ENCODE results near the gene PRR14. TPM values are rescaled to one million over a fixed set of nuclear protein-coding genes. Genes with fewer than 3 reads are reported as not detected.

Gene PRR14
- total RNA-seq, 1 donor from 2014 or later, result 45.3 TPM

DNA sequence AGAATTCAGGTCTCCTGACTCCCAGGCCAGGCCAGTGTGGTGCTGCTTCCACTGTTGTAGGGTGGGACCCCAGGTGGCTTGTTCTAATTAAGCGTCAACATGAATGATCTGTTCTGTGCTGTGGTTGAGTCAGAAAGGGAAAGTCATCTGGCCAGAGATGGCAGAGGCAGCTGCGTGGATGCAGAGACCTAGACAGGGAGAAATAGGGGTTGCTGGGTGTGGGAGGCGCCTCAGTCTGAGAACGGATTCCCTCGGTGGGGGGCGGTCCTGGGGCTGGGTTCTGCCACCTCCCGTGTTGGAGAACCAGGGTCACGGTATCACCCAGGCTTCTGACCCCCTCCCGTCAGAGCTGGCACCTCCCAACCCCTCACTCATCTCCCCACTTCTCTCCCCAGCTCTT lies 13.1 kb downstream of the PRR14 start:
- no peaks in the 10 kb centered on the region for H3K9me3 Mint-ChIP-seq (ENCODE audit: unreplicated experiment)
- no peak for DNase-seq (ENCODE audit: low spot score)
- no peak overlapping the region for H3K27ac Mint-ChIP-seq (ENCODE audit: unreplicated experiment)
- H3K27me3 Mint-ChIP-seq (ENCODE audit: unreplicated experiment), result peaks cover 8% of the 10 kb centered on the region
- H3K4me1 Mint-ChIP-seq (ENCODE audit: unreplicated experiment), result peaks cover 18% of the 10 kb centered on the region
- H3K4me3 Mint-ChIP-seq (ENCODE audit: unreplicated experiment), result peak overlapping the region; percentile 26
- TF ChIP-seq, protein P1, sequence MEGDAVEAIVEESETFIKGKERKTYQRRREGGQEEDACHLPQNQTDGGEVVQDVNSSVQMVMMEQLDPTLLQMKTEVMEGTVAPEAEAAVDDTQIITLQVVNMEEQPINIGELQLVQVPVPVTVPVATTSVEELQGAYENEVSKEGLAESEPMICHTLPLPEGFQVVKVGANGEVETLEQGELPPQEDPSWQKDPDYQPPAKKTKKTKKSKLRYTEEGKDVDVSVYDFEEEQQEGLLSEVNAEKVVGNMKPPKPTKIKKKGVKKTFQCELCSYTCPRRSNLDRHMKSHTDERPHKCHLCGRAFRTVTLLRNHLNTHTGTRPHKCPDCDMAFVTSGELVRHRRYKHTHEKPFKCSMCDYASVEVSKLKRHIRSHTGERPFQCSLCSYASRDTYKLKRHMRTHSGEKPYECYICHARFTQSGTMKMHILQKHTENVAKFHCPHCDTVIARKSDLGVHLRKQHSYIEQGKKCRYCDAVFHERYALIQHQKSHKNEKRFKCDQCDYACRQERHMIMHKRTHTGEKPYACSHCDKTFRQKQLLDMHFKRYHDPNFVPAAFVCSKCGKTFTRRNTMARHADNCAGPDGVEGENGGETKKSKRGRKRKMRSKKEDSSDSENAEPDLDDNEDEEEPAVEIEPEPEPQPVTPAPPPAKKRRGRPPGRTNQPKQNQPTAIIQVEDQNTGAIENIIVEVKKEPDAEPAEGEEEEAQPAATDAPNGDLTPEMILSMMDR (IDR thresholded peaks at IDR 0.05; ENCODE audit: unreplicated experiment), result no peak
- H3K36me3 Mint-ChIP-seq (ENCODE audit: low read depth, unreplicated experiment), result peaks cover 47% of the 10 kb centered on the region

GRCh38 chr16:30664616-30665109 lies 13.9 kb downstream of the PRR14 start:
- H3K4me1 Mint-ChIP-seq (ENCODE audit: unreplicated experiment), result peaks cover 18% of the 10 kb centered on the region
- peaks cover 7% of the 10 kb centered on the region for H3K27me3 Mint-ChIP-seq (ENCODE audit: unreplicated experiment)
- H3K4me3 Mint-ChIP-seq (ENCODE audit: unreplicated experiment), result no peak overlapping the region
- no peak for DNase-seq (ENCODE audit: low spot score)
- TF ChIP-seq, protein P1 (IDR thresholded peaks at IDR 0.05; ENCODE audit: unreplicated experiment), result no peak
- H3K36me3 Mint-ChIP-seq (ENCODE audit: low read depth, unreplicated experiment), result peaks cover 47% of the 10 kb centered on the region
- H3K27ac Mint-ChIP-seq (ENCODE audit: unreplicated experiment), result peak overlapping the region; percentile 10
- H3K9me3 Mint-ChIP-seq (ENCODE audit: unreplicated experiment), result no peaks in the 10 kb centered on the region

DNA sequence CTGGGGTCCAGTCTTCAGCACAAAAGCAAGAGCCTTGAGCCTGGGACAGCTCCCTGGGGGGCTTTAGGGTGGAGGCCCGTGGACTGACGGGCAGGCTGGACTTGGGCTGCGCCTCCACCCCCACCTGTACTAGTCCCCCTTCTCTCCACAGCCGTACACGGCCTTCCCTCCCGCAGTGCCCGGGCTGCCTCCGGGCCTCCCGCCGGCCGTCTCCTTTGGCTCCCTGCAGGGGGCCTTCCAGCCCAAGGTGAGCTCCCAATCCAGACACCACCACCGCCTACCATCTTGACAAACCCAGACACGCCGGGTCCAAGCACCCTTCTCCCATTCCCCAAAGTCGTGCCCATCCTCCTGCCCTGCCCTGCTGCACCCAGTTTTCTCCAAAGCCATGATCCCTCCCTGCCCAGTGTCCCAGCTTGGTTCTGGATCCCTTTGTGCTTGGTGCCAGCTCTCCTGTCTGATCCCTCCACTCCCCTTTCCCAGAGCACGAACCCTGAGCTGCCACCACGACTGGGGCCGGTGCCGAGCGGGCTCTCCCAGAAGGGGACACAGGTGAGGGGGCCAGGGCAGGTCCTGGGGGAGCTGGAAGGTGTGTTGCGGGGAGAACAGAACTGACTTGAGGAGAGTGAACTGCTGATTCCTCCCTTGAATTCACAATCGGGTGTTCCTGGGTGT lies 14.5 kb downstream of the PRR14 start:
- Mint-ChIP-seq H3K36me3 (ENCODE audit: low read depth, unreplicated experiment) (peaks cover 47% of the 10 kb centered on the region), H3K27me3 (ENCODE audit: unreplicated experiment) (peaks cover 7% of the 10 kb centered on the region), H3K27ac (ENCODE audit: unreplicated experiment) (no peak overlapping the region), H3K4me3 (ENCODE audit: unreplicated experiment) (no peak overlapping the region), H3K9me3 (ENCODE audit: unreplicated experiment) (no peaks in the 10 kb centered on the region), H3K4me1 (ENCODE audit: unreplicated experiment) (peaks cover 18% of the 10 kb centered on the region)
- no peak for DNase-seq (ENCODE audit: low spot score)
- TF ChIP-seq, protein P1 (IDR thresholded peaks at IDR 0.05; ENCODE audit: unreplicated experiment), result no peak

DNA sequence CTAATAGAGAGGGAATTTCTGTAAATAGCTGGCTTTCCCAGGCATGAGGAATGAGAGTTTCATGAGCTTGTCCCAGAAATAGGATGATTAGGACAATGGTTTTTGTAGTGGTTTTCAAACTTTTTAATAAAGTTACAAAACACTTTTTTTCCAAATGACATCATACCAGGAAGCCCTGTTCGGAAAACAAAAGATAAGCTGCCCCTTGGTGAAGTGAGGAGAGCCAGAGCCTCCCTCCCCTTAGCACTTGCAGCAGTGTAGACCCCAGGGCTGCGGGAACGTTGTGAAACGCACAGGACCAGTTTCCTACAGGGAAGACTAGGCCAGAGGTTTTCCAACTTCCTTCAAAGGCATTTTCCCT lies 15.1 kb downstream of the PRR14 start:
- H3K9me3 Mint-ChIP-seq (ENCODE audit: unreplicated experiment), result no peaks in the 10 kb centered on the region
- peaks cover 12% of the 10 kb centered on the region for H3K4me1 Mint-ChIP-seq (ENCODE audit: unreplicated experiment)
- H3K36me3 Mint-ChIP-seq (ENCODE audit: low read depth, unreplicated experiment), result peaks cover 44% of the 10 kb centered on the region
- TF ChIP-seq, protein P1 (IDR thresholded peaks at IDR 0.05; ENCODE audit: unreplicated experiment), result no peak
- DNase-seq (ENCODE audit: low spot score), result no peak
- peaks cover 6% of the 10 kb centered on the region for H3K27me3 Mint-ChIP-seq (ENCODE audit: unreplicated experiment)
- no peak overlapping the region for H3K27ac Mint-ChIP-seq (ENCODE audit: unreplicated experiment)
- no peak overlapping the region for H3K4me3 Mint-ChIP-seq (ENCODE audit: unreplicated experiment)

DNA sequence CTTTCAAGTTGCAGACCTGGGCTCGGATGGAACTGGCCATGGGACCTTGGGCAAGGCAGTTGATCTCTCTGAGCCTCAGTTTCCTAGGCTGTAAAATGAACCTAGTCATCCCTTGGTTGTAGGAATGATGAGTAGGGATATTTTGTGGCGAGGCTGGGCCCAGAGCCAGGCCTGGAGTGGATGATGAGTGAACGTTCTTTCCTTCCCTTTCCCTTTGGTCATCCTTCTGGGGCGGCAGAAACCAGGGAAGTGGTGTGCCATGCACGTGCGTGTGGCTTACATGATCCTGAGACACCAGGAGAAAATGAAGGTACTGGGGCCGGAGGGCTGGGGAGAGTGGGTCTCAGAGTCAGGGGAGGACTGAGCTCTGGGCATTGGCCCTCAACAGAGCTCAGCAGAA lies 15.9 kb downstream of the PRR14 start:
- Mint-ChIP-seq H3K9me3 (ENCODE audit: unreplicated experiment) (no peaks in the 10 kb centered on the region), H3K27me3 (ENCODE audit: unreplicated experiment) (peaks cover 7% of the 10 kb centered on the region), H3K36me3 (ENCODE audit: low read depth, unreplicated experiment) (peaks cover 42% of the 10 kb centered on the region), H3K4me3 (ENCODE audit: unreplicated experiment) (no peak overlapping the region), H3K27ac (ENCODE audit: unreplicated experiment) (no peak overlapping the region), H3K4me1 (ENCODE audit: unreplicated experiment) (peaks cover 6% of the 10 kb centered on the region)
- TF ChIP-seq, protein P1 (IDR thresholded peaks at IDR 0.05; ENCODE audit: unreplicated experiment), result no peak
- DNase-seq (ENCODE audit: low spot score), result no peak
